ENCODE results near the gene PTRH1.

GRCh38 chr9:127693697-127694096 is 21.8 kb downstream of the PTRH1 start:
- TF ChIP-seq POLR2AphosphoS5 (IDR thresholded peaks at IDR 0.05), result no peak
- TF ChIP-seq CTCF (IDR thresholded peaks at IDR 0.05), result no peak
- no peak for TF ChIP-seq POLR2A (IDR thresholded peaks at IDR 0.05)
